ENCODE results near the gene OR2AG1.

The OR2AG1 gene

DNA sequence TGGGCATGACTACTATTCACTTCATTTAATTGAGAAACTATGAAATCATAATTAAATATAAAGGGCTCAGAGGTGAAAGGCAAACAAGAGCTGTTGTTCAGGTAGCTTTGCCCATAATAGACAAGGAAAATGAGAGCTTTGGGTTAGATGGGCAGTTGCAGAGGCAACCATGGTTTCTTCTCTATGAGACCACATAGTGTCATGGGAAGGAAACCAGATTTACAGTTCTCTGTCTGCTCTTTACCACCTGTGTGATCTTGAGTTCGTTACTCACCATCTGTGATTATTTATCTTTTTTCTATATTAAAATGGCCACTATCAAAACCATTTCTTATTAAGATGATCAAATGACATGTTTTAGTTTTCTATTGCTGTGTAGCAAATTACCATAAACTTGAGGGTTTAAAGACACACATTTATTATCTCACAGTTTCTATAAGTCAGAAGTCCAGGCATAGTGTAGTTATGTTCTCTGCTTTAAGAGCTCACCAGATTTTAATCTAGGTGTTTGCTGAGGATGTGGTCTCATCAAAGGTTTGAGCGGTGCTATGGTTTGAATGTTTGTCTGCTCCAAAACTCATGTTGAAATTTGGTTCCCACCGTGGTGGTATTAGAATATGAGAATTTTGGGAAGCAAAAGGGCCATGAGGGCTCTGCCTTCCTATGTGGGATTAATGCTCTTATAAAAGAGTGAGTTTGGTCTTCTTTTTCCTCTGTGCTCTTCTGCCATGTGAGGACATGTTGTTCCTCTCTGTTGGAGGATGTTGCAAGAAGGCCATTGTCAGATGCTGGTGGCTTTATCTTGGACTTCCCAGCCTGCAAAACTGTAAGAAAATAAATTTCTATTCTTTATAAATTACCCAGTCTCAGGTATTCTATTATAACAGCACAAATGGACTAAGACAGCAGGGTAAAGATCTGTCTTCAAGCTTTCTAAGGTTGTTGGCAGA lies 49.2 kb upstream of the OR2AG1 start:
- ChIA-PET POLR2A (no interaction called here), CTCF (interaction anchor here (0.5 to 2.7 kb wide), 3 partner anchors 10 to 28 kb away, joined by 3 to 10 read pairs (median 7); no protein-coding TSS in a partner anchor)
- Histone ChIP-seq H3K27ac (ENCODE audit: extremely low read depth, low read depth, low read length) (no peak overlapping the region), H3K4me1 (ENCODE audit: control insufficient read depth, insufficient read depth, low read length) (no peaks in the 10 kb centered on the region), H3K9me3 (ENCODE audit: control insufficient read depth, insufficient read depth, low read depth, low read length) (no peaks in the 10 kb centered on the region), H3K36me3 (ENCODE audit: control insufficient read depth in 2 of 2, insufficient read depth in 1 of 2, low read length in 2 of 2) (no peaks in the 10 kb centered on the region), H3K4me3 (ENCODE audit: low read depth, low read length) (no peak overlapping the region)
- TF ChIP-seq ZNF530 (tag by site-specific recombination; IDR thresholded peaks at IDR 0.05; ENCODE audit: low read depth) = no peak
- no peak for TF ChIP-seq ZNF785 (tag by site-specific recombination; IDR thresholded peaks at IDR 0.05)
- no peak for TF ChIP-seq ZNF701 (tag by site-specific recombination; IDR thresholded peaks at IDR 0.05)
- TF ChIP-seq, protein P1, sequence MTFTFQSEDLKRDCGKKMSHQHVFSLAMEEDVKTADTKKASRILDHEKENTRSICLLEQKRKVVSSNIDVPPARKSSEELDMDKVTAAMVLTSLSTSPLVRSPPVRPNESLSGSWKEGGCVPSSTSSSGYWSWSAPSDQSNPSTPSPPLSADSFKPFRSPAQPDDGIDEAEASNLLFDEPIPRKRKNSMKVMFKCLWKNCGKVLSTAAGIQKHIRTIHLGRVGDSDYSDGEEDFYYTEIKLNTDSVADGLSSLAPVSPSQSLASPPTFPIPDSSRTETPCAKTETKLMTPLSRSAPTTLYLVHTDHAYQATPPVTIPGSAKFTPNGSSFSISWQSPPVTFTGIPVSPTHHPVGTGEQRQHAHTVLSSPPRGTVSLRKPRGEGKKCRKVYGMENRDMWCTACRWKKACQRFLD (tag by site-specific recombination; IDR thresholded peaks at IDR 0.05) = no peak
- no peak for TF ChIP-seq ZNF121 (tag by site-specific recombination; IDR thresholded peaks at IDR 0.05)
- no peak for TF ChIP-seq ZNF324 (tag by site-specific recombination; IDR thresholded peaks at IDR 0.05)
- no peak for TF ChIP-seq ZNF626 (tag by site-specific recombination; IDR thresholded peaks at IDR 0.05)
- TF ChIP-seq ZNF426 (tag by site-specific recombination; IDR thresholded peaks at IDR 0.05) = no peak
- no peak for TF ChIP-seq ZXDB (tag by site-specific recombination; IDR thresholded peaks at IDR 0.05)
- no peak for TF ChIP-seq ZNF184 (tag by site-specific recombination; IDR thresholded peaks at IDR 0.05)
- TF ChIP-seq SCRT1 (tag by site-specific recombination; IDR thresholded peaks at IDR 0.05; ENCODE audit: borderline replicate concordance) = no peak
- TF ChIP-seq GLIS1 (tag by site-specific recombination; IDR thresholded peaks at IDR 0.05) = no peak
- TF ChIP-seq, protein P2, sequence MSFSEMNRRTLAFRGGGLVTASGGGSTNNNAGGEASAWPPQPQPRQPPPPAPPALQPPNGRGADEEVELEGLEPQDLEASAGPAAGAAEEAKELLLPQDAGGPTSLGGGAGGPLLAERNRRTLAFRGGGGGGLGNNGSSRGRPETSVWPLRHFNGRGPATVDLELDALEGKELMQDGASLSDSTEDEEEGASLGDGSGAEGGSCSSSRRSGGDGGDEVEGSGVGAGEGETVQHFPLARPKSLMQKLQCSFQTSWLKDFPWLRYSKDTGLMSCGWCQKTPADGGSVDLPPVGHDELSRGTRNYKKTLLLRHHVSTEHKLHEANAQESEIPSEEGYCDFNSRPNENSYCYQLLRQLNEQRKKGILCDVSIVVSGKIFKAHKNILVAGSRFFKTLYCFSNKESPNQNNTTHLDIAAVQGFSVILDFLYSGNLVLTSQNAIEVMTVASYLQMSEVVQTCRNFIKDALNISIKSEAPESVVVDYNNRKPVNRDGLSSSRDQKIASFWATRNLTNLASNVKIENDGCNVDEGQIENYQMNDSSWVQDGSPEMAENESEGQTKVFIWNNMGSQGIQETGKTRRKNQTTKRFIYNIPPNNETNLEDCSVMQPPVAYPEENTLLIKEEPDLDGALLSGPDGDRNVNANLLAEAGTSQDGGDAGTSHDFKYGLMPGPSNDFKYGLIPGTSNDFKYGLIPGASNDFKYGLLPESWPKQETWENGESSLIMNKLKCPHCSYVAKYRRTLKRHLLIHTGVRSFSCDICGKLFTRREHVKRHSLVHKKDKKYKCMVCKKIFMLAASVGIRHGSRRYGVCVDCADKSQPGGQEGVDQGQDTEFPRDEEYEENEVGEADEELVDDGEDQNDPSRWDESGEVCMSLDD (tag by site-specific recombination; IDR thresholded peaks at IDR 0.05) = no peak
- TF ChIP-seq ZFP69B (tag by site-specific recombination; IDR thresholded peaks at IDR 0.05) = no peak

DNA sequence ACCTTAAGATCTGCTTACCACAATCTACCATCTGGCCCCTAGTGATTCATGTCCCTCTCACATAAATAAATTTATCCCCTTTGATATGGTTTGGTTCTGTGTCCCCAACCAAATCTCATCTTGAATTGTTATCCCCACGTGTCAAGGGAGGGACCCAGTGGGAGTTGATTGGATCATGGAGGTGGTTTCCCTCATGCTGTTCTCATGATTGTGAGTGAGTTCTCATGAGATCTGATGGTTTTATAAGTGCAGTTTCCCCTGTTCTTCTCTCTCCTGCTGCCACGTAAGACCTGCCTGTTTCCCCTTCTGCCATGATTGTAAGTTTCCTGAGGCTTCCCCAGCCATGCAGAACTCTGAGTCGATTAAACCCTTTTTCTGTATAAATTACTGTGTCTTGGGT lies 48.2 kb upstream of the OR2AG1 start:
- ChIA-PET POLR2A (no interaction called here), CTCF (interaction anchor here (2.7 to 8.8 kb wide), 2 partner anchors 22 to 29 kb away, joined by 10 to 83 read pairs; no protein-coding TSS in a partner anchor)
- Histone ChIP-seq H3K27ac (ENCODE audit: extremely low read depth, low read depth, low read length) (no peak overlapping the region), H3K36me3 (ENCODE audit: control insufficient read depth in 2 of 2, insufficient read depth in 1 of 2, low read length in 2 of 2) (no peaks in the 10 kb centered on the region), H3K4me1 (ENCODE audit: control insufficient read depth, insufficient read depth, low read length) (no peaks in the 10 kb centered on the region), H3K9me3 (ENCODE audit: control insufficient read depth, insufficient read depth, low read depth, low read length) (no peaks in the 10 kb centered on the region), H3K4me3 (ENCODE audit: low read depth, low read length) (no peak overlapping the region)
- TF ChIP-seq ZNF24 (tag by site-specific recombination; IDR thresholded peaks at IDR 0.05) (no peak), SP3 (tag by site-specific recombination; IDR thresholded peaks at IDR 0.05) (no peak), ZNF514 (tag by site-specific recombination; IDR thresholded peaks at IDR 0.05) (no peak), ZNF248 (tag by site-specific recombination; IDR thresholded peaks at IDR 0.05) (no peak), ZNF654 (tag by site-specific recombination; IDR thresholded peaks at IDR 0.05; ENCODE audit: low read depth) (no peak), ZNF157 (tag by site-specific recombination; IDR thresholded peaks at IDR 0.05) (no peak)
- TF ChIP-seq, protein P3, sequence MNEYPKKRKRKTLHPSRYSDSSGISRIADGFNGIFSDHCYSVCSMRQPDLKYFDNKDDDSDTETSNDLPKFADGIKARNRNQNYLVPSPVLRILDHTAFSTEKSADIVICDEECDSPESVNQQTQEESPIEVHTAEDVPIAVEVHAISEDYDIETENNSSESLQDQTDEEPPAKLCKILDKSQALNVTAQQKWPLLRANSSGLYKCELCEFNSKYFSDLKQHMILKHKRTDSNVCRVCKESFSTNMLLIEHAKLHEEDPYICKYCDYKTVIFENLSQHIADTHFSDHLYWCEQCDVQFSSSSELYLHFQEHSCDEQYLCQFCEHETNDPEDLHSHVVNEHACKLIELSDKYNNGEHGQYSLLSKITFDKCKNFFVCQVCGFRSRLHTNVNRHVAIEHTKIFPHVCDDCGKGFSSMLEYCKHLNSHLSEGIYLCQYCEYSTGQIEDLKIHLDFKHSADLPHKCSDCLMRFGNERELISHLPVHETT (tag by site-specific recombination; IDR thresholded peaks at IDR 0.05) = no peak
- TF ChIP-seq, protein P4, sequence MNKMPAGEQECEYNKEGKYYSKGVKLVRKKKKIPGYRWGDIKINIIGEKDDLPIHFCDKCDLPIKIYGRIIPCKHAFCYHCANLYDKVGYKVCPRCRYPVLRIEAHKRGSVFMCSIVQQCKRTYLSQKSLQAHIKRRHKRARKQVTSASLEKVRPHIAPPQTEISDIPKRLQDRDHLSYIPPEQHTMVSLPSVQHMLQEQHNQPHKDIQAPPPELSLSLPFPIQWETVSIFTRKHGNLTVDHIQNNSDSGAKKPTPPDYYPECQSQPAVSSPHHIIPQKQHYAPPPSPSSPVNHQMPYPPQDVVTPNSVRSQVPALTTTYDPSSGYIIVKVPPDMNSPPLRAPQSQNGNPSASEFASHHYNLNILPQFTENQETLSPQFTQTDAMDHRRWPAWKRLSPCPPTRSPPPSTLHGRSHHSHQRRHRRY (tag by site-specific recombination; IDR thresholded peaks at IDR 0.05) = no peak
- TF ChIP-seq, protein P5, sequence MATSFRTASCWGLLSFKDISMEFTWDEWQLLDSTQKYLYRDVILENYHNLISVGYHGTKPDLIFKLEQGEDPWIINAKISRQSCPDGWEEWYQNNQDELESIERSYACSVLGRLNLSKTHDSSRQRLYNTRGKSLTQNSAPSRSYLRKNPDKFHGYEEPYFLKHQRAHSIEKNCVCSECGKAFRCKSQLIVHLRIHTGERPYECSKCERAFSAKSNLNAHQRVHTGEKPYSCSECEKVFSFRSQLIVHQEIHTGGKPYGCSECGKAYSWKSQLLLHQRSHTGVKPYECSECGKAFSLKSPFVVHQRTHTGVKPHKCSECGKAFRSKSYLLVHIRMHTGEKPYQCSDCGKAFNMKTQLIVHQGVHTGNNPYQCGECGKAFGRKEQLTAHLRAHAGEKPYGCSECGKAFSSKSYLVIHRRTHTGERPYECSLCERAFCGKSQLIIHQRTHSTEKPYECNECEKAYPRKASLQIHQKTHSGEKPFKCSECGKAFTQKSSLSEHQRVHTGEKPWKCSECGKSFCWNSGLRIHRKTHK (tag by site-specific recombination; IDR thresholded peaks at IDR 0.05) = no peak
- TF ChIP-seq, protein P6, sequence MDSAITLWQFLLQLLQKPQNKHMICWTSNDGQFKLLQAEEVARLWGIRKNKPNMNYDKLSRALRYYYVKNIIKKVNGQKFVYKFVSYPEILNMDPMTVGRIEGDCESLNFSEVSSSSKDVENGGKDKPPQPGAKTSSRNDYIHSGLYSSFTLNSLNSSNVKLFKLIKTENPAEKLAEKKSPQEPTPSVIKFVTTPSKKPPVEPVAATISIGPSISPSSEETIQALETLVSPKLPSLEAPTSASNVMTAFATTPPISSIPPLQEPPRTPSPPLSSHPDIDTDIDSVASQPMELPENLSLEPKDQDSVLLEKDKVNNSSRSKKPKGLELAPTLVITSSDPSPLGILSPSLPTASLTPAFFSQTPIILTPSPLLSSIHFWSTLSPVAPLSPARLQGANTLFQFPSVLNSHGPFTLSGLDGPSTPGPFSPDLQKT (IDR thresholded peaks at IDR 0.05; ENCODE audit: borderline replicate concordance, low read depth, low read length) = no peak
- TF ChIP-seq, protein P7, sequence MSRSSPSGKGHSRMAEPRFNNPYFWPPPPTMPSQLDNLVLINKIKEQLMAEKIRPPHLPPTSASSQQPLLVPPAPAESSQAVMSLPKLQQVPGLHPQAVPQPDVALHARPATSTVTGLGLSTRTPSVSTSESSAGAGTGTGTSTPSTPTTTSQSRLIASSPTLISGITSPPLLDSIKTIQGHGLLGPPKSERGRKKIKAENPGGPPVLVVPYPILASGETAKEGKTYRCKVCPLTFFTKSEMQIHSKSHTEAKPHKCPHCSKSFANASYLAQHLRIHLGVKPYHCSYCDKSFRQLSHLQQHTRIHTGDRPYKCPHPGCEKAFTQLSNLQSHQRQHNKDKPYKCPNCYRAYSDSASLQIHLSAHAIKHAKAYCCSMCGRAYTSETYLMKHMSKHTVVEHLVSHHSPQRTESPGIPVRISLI (tag by site-specific recombination; IDR thresholded peaks at IDR 0.05) = no peak

All from HEK293 (cell line).